ENCODE measurements around the gene LYPD6. TPM values are rescaled to one million over a fixed set of nuclear protein-coding genes. Genes with fewer than 3 reads are reported as not detected.

LYPD6 gene
- total and polyA plus RNA-seq, 10 donors, result 0.05 to 2.3 (median 0.41) TPM

- 71 to 87% (median 73%) methylated on average over 1 of the region's 1 CpG for WGBS, 5 donors
- no peaks in the 10 kb centered on the region for H3K9me3 ChIP-seq
- no peak overlapping the region for H3K27ac ChIP-seq
- DNase-seq, result no peak
- H3K4me3 ChIP-seq, result no peak overlapping the region
- no peaks in the 10 kb centered on the region for H3K4me1 ChIP-seq
- no peaks in the 10 kb centered on the region for H3K36me3 ChIP-seq
- TF ChIP-seq, protein P1, sequence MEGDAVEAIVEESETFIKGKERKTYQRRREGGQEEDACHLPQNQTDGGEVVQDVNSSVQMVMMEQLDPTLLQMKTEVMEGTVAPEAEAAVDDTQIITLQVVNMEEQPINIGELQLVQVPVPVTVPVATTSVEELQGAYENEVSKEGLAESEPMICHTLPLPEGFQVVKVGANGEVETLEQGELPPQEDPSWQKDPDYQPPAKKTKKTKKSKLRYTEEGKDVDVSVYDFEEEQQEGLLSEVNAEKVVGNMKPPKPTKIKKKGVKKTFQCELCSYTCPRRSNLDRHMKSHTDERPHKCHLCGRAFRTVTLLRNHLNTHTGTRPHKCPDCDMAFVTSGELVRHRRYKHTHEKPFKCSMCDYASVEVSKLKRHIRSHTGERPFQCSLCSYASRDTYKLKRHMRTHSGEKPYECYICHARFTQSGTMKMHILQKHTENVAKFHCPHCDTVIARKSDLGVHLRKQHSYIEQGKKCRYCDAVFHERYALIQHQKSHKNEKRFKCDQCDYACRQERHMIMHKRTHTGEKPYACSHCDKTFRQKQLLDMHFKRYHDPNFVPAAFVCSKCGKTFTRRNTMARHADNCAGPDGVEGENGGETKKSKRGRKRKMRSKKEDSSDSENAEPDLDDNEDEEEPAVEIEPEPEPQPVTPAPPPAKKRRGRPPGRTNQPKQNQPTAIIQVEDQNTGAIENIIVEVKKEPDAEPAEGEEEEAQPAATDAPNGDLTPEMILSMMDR (IDR thresholded peaks at IDR 0.05 in 8 of 11, conservative IDR thresholded peaks at IDR 0.05 in 3 of 11), result no peak
- no peak for TF ChIP-seq POLR2A (IDR thresholded peaks at IDR 0.05)
- no peak for TF ChIP-seq POLR2AphosphoS5 (IDR thresholded peaks at IDR 0.05)
- intact Hi-C loops (cut with DNase I; ENCODE audit: low total_unique reads), result no loop called here
- no peaks in the 10 kb centered on the region for H3K27me3 ChIP-seq (replicated peaks in 1 of 7)
Measured at GRCh38 chr2:149342509-149342908, 12.1 kb downstream of the LYPD6 start.

- intact Hi-C loops (cut with DNase I; ENCODE audit: low total_unique reads), result no loop called here
- 81 to 89% (median 87%) methylated on average over 2 of the region's 2 CpGs for WGBS, 5 donors
- no peak for TF ChIP-seq POLR2A (IDR thresholded peaks at IDR 0.05)
- TF ChIP-seq, protein P1 (IDR thresholded peaks at IDR 0.05 in 8 of 11, conservative IDR thresholded peaks at IDR 0.05 in 3 of 11), result no peak
- TF ChIP-seq POLR2AphosphoS5 (IDR thresholded peaks at IDR 0.05), result no peak
- no peaks in the 10 kb centered on the region for H3K36me3 ChIP-seq
- H3K9me3 ChIP-seq, result no peaks in the 10 kb centered on the region
- H3K27me3 ChIP-seq (replicated peaks in 1 of 7), result no peaks in the 10 kb centered on the region
- no peak overlapping the region for H3K4me3 ChIP-seq
- no peak overlapping the region for H3K27ac ChIP-seq
- DNase-seq, result no peak
- no peaks in the 10 kb centered on the region for H3K4me1 ChIP-seq
Measured at GRCh38 chr2:149344105-149344504, 13.7 kb downstream of the LYPD6 start.

DNA sequence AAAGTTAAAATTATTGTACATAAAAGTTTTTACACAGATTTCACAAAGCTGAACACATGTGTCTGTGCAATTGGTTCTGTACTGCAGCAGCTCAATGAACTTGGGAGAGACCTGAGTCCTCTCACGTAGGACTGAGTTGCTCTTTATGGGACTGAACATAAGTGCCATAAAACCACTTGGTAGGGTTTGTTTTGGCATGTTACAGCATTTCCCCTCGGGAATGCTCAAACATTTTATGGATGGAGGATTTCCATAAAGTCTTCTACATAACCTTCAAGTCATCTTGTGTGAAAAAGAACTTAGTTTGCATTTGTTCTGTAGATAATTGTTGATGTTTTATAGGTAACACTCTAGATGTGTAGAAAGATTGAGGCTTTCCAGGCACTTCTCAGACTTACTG is 15.9 kb downstream of the LYPD6 start:
- Histone ChIP-seq H3K27me3 (replicated peaks in 1 of 7) (no peaks in the 10 kb centered on the region), H3K9me3 (no peaks in the 10 kb centered on the region), H3K4me1 (no peaks in the 10 kb centered on the region), H3K36me3 (no peaks in the 10 kb centered on the region), H3K27ac (no peak overlapping the region), H3K4me3 (no peak overlapping the region)
- TF ChIP-seq, protein P1 (IDR thresholded peaks at IDR 0.05 in 8 of 11, conservative IDR thresholded peaks at IDR 0.05 in 3 of 11), result no peak
- TF ChIP-seq POLR2A (IDR thresholded peaks at IDR 0.05) (no peak), POLR2AphosphoS5 (IDR thresholded peaks at IDR 0.05) (no peak)
- no peak for DNase-seq
- WGBS, 5 donors, result 59 to 84% (median 77%) methylated on average over 2 of the region's 2 CpGs
- intact Hi-C loops (cut with DNase I; ENCODE audit: low total_unique reads), result no loop called here

DNA sequence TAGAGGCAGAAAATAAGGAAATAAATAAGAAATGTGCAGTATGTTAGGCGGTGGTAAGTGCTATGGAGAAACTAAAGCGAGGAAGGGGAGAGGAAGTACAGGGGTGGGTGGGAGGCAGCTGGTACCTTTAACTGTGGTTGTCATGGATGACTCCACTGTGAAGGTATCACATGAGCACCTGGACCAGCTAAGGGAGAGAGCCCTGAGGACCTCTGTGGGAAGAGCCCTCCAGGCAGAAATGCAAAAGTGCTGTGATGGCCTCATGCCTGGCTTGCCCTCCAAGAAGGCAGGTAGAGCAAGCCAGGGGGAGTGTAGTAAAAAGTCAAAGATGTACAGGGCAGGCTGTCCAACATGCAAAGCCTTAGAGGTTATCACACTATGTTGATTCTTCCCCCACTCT is 17.9 kb downstream of the LYPD6 start:
- H3K36me3 ChIP-seq, result no peaks in the 10 kb centered on the region
- H3K4me3 ChIP-seq, result no peak overlapping the region
- H3K9me3 ChIP-seq, result no peaks in the 10 kb centered on the region
- intact Hi-C loops (cut with DNase I; ENCODE audit: low total_unique reads), result no loop called here
- TF ChIP-seq POLR2AphosphoS5 (IDR thresholded peaks at IDR 0.05), result no peak
- TF ChIP-seq POLR2A (IDR thresholded peaks at IDR 0.05), result no peak
- TF ChIP-seq, protein P1 (IDR thresholded peaks at IDR 0.05 in 8 of 11, conservative IDR thresholded peaks at IDR 0.05 in 3 of 11), result no peak
- H3K27ac ChIP-seq, result no peak overlapping the region
- 89 to 96% (median 94%) methylated on average over 2 of the region's 2 CpGs for WGBS, 5 donors
- H3K4me1 ChIP-seq, result no peaks in the 10 kb centered on the region
- no peak for DNase-seq
- no peaks in the 10 kb centered on the region for H3K27me3 ChIP-seq (replicated peaks in 1 of 7)

Measured in spleen (tissue), 11 donors.